ENCODE measurements around the gene LEP.

- TF ChIP-seq GATA3 (IDR thresholded peaks at IDR 0.05; ENCODE audit: low read depth, low read length) (no peak), GATA2 (IDR thresholded peaks at IDR 0.05; ENCODE audit: low read depth, low read length) (no peak)
Observed at GRCh38 chr7:128226132-128226980, 14.7 kb upstream of the LEP start.
